KMS-11 (cell line): ENCODE results near the gene DBT.
A peak's percentile ranks its signal among the peaks of the same experiment; 100 is the strongest.
"Not testable (repeated sequence)": the region's sequence is repeated elsewhere in the genome, so short reads cannot be mapped to it uniquely, and the experiment has no call there.

Source experiments
- H2AFZ ChIP-seq: fragments of 200-600 bp; sonication (generic); 2 replicates; pipeline ENCODE4 v1.6.1; 2016; ENCODE audit warnings: antibody characterized with exemption, mixed run types, low read depth
- H3K27ac ChIP-seq: fragments of 200-600 bp; sonication (generic); 2 replicates; pipeline ENCODE4 v1.6.1; 2016; ENCODE audit warnings: mild to moderate bottlenecking, mixed run types
- H3K27me3 ChIP-seq: fragments of 200-600 bp; sonication (generic); 2 replicates; pipeline ENCODE4 v1.6.1; 2017; ENCODE audit warnings: mild to moderate bottlenecking, low read depth, mixed run types, moderate library complexity; ENCODE audit not compliant: insufficient read depth
- H3K36me3 ChIP-seq: fragments of 200-600 bp; sonication (generic); 2 replicates; pipeline ENCODE4 v1.6.1; 2017; ENCODE audit warnings: mild to moderate bottlenecking, mixed run types; ENCODE audit not compliant: insufficient read depth
- H3K4me1 ChIP-seq: fragments of 200-600 bp; sonication (generic); 2 replicates; pipeline ENCODE4 v1.6.1; 2016; ENCODE audit warnings: mild to moderate bottlenecking, low read depth, mixed run types; ENCODE audit not compliant: poor library complexity, severe bottlenecking
- H3K4me2 ChIP-seq: fragments of 200-600 bp; sonication (generic); 2 replicates; pipeline ENCODE4 v1.7.0; 2016; ENCODE audit warnings: mild to moderate bottlenecking, mixed run types
- H3K4me3 ChIP-seq: fragments of 200-600 bp; sonication (generic); IDR thresholded peaks from 2 replicates; pipeline ENCODE4 v1.6.1; 2017; ENCODE audit warnings: low read depth, low read length, mixed read lengths; ENCODE audit not compliant: insufficient read depth
- H3K79me2 ChIP-seq: fragments of 200-600 bp; sonication (generic); 2 replicates; pipeline ENCODE4 v1.6.1; 2016; ENCODE audit warnings: low read depth, mixed run types; ENCODE audit not compliant: insufficient read depth
- H3K9ac ChIP-seq: fragments of 200-600 bp; sonication (generic); 2 replicates; pipeline ENCODE4 v1.6.1; 2016; ENCODE audit warnings: mild to moderate bottlenecking, mixed run types
- H4K20me1 ChIP-seq: fragments of 200-600 bp; sonication (generic); 2 replicates; pipeline ENCODE4 v1.6.1; 2016; ENCODE audit warnings: mild to moderate bottlenecking, mixed run types; ENCODE audit not compliant: insufficient read depth
- TF ChIP-seq, protein P1 (sequence below): fragments of 200-600 bp; sonication (generic); conservative IDR thresholded peaks from 2 replicates; pipeline ENCODE4 v1.6.1; 2017; ENCODE audit warnings: low read depth, mild to moderate bottlenecking, antibody characterized with exemption, low read length, moderate library complexity, mixed read lengths

DBT gene

DNA sequence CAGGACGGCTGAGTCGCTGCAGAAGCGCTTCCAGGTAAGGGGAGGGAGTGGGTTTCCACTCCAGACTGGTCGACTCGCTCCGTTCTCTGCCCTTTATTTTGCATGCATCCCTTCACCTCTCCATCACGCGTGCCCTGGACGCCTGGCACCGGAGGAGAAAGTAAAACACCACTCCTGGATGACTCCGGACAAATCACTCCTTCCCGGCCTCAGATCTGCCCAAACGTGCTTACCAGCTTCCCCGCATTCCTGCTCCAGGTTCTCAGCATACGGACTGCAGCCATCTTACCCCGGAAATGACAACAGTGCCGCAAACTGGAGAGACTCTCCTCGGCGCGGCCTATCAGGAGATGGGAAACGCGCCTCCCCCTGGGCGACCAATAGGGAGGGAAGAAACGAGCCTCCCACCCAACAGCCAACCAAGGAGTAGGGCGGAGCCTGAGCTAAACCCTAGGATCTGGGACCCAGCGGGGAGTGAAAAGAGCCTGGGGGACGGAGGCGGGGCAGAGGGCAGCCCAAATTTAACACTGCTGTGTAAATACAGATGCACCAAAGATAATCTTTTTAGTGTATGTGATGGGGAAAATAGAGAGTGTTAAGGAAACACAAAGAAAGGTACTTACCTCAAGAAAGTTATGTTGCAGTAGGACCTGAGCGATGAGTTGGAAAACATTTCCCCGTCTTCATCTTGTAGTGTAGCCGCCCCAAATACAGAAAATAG, at the start of gene DBT:
TSS of gene DBT (minus strand) at position 298 of the 721 bp plus-strand sequence. CDS start at position 284, 14 bp downstream.
- Histone ChIP-seq H3K36me3 (no peaks in the 10 kb centered on the region), H3K4me1 (peaks cover 7% of the 10 kb centered on the region), H4K20me1 (no peaks in the 10 kb centered on the region), H3K9ac (peak within 1 kb of the TSS; percentile 73; the same call in 1 of the 2 replicates), H3K27me3 (no peaks in the 10 kb centered on the region), H3K4me2 (peak within 1 kb of the TSS; percentile 80), H3K27ac (peak within 1 kb of the TSS; percentile 32; the same call in 1 of the 2 replicates), H2AFZ (peak within 1 kb of the TSS; percentile 72), H3K4me3 (peak within 1 kb of the TSS; percentile 70), H3K79me2 (no peaks in the 10 kb centered on the region)
- TF ChIP-seq, protein P1, sequence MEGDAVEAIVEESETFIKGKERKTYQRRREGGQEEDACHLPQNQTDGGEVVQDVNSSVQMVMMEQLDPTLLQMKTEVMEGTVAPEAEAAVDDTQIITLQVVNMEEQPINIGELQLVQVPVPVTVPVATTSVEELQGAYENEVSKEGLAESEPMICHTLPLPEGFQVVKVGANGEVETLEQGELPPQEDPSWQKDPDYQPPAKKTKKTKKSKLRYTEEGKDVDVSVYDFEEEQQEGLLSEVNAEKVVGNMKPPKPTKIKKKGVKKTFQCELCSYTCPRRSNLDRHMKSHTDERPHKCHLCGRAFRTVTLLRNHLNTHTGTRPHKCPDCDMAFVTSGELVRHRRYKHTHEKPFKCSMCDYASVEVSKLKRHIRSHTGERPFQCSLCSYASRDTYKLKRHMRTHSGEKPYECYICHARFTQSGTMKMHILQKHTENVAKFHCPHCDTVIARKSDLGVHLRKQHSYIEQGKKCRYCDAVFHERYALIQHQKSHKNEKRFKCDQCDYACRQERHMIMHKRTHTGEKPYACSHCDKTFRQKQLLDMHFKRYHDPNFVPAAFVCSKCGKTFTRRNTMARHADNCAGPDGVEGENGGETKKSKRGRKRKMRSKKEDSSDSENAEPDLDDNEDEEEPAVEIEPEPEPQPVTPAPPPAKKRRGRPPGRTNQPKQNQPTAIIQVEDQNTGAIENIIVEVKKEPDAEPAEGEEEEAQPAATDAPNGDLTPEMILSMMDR: no peak

DNA sequence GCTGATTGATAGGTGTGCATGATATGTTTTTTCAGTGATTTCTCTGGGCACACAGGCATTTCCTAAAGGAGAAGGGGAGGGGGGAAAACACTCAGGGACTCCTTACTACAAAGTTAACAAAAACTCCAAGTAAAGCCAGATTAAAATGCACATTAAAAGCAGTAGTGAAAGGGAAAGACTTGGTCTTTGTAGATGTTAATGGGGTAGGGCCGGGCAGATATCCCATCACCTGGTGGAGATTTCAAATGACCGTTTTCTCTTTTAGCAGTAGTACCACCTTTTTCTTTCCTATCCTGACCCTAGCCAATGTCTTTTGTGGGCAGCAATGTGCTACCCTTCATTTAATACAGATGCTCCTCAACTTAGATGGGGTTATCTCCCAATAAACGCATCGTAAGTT, 48.9 kb upstream of the DBT start:
- no peaks in the 10 kb centered on the region for H3K79me2 ChIP-seq
- TF ChIP-seq, protein P1: no peak
- no peak overlapping the region for H3K4me2 ChIP-seq

DNA sequence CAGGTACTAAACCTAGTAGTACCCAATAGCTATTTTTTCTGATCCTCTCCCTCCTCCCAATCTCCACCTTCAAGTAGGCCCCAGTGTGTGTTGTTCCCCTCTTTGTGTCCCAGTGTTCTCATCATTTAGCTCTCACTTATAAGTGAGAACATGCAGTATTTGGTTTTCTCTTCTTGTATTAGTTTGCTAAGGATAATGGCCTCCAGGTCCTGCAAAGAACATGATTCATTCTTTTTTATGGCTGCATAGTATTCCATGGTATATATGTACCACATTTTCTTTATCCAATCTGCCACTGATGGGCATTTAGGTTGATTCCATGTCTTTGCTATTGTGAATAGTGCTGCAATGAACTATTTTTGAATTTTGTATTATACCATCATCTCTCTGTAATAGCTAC, 47.4 kb upstream of the DBT start:
- not testable (repeated sequence) for H4K20me1 ChIP-seq, H3K79me2 ChIP-seq, H3K4me2 ChIP-seq, H3K27ac ChIP-seq, H3K36me3 ChIP-seq, H2AFZ ChIP-seq, H3K4me3 ChIP-seq, H3K9ac ChIP-seq, H3K27me3 ChIP-seq, H3K4me1 ChIP-seq

More for the DNA sequence above, 48.9 kb upstream of the DBT start:
- Histone ChIP-seq H2AFZ (no peak overlapping the region), H3K36me3 (no peaks in the 10 kb centered on the region), H3K27ac (no peak overlapping the region), H3K4me1 (no peaks in the 10 kb centered on the region), H3K4me3 (no peak overlapping the region), H3K27me3 (no peaks in the 10 kb centered on the region), H4K20me1 (no peaks in the 10 kb centered on the region), H3K9ac (no peak overlapping the region)

DNA sequence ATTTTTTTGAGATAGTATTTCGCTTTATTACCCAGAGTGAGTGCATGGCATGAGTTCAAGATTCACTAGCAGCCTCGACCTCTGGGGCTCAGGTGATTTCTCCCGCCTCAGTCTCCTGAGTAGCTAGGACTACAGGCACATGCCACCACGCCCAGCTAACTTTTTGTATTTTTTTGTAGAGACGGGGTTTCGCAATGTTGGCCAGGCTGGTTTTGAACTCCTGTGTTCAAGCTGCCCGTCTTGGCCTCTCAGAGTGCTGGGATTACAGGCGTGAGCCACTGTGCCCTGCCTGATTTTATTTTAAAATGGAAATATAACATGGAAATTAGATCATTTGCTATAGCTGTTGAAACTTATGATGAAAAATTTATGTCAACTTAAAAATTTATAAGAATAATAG, 46.5 kb upstream of the DBT start:
- Histone ChIP-seq H4K20me1 (no peaks in the 10 kb centered on the region), H3K79me2 (no peaks in the 10 kb centered on the region), H3K4me3 (no peak overlapping the region), H3K9ac (no peak overlapping the region), H3K36me3 (no peaks in the 10 kb centered on the region), H3K4me1 (no peaks in the 10 kb centered on the region), H2AFZ (no peak overlapping the region), H3K27me3 (no peaks in the 10 kb centered on the region), H3K4me2 (no peak overlapping the region), H3K27ac (no peak overlapping the region)
- TF ChIP-seq, protein P1: no peak

DNA sequence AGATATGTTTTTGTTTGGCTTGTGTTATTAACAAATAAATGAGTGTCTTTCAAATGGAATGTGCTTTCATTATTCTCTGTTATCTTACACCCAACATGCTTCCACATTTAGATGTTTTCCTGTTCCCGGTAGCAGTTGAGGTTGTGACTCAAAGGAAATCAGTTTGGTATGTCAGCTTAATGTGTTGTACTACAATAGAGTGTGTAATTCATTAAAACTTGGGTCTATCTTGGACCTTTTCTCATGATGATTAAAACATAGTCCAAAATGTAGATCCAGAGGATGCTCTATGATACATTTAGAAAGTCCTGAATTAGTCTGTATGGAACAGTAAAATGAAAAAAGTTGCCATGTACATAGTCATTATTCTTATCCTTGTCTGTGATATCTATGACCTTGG, 43.1 kb upstream of the DBT start:
- no peak overlapping the region for H2AFZ ChIP-seq
- no peak overlapping the region for H3K27ac ChIP-seq
- H3K4me2 ChIP-seq: no peak overlapping the region
- H3K4me1 ChIP-seq: no peaks in the 10 kb centered on the region
- H3K79me2 ChIP-seq: no peaks in the 10 kb centered on the region
- no peaks in the 10 kb centered on the region for H4K20me1 ChIP-seq
- no peak overlapping the region for H3K4me3 ChIP-seq
- no peaks in the 10 kb centered on the region for H3K27me3 ChIP-seq
- TF ChIP-seq, protein P1: no peak
- no peaks in the 10 kb centered on the region for H3K36me3 ChIP-seq
- H3K9ac ChIP-seq: no peak overlapping the region
